Left ventricle myocardium superior (tissue), 1 donor: Measurements from ENCODE around the gene BOD1. TPM values are rescaled to one million over a fixed set of nuclear protein-coding genes. Genes with fewer than 3 reads are reported as not detected.
A peak's percentile ranks its signal among the peaks of the same experiment; 100 is the strongest.
"Not testable (repeated sequence)": the region's sequence is repeated elsewhere in the genome, so short reads cannot be mapped to it uniquely, and the experiment has no call there.

Experiments
- ATAC-seq: fragments of 200-7000 bp; cut with Tn5 transposase; one replicate; pipeline ENCODE4 v1.9.1; 2020; ENCODE audit warnings: mild to moderate bottlenecking, moderate library complexity
- DNase-seq: peaks from one replicate; pipeline ENCODE4 v3.0.0-alpha.2; 2020
- intact Hi-C: fragments of 100-400 bp; cut with micrococcal nuclease; formaldehyde crosslinking; loops from one replicate; pipeline ENCODE4 v1.11.0; 2022
- total RNA-seq: library from RNA; stranded (reverse); fragmentation: NEBNext Ultra II Directional; extraction: Animal tissue kit (Norgen Biotek cat#: 25700); gene quantifications from one replicate; pipeline ENCODE4 v1.2.1, GENCODE V29; 2021
- donor health status: DM: no; HTN: yes; CAD: no; lungs with severe emphysema.

The BOD1 gene
- total RNA-seq, 1 donor from 2014 or later, result 49.8 TPM

DNA sequence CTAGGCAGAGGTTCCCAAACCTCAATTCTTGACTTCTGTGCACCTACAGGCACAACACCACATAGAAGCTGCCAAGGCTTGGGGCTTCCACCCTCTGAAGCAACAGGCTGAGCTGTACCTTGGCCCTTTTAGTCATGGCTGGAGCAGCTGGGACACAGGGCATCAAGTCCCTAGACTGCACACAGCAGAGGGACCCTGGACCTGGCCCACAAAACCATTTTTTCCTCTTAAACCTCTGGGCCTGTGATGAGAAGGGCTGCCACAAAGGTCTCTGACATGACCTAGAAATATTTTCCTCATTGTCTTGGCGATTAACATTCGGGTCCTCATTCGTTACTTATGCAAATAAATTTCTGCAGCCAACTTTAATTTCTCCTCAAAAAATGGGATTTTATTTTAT lies 30.3 kb downstream of the BOD1 start:
- ATAC-seq, DNase-seq, intact Hi-C loops: not testable (repeated sequence)

DNA sequence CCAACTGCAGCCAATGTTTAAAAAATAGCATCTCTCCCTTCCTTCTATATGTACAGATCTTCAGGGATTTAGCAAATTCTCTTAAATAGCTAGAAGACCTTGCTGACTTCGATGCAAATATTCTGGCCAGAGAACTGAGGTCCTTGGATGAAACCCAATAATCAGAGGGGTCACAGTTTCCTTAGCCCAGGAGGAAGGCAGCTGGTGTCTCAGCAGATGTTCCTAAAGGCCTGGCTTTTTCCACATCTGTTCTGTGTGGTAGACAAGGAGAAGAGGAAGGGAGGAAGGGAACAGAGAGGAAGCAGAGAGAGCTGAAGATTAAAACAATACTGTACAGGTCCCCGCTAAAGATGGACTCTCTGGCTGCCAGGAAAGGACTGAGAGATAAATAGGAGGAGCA lies 33.1 kb downstream of the BOD1 start:
- DNase-seq (no peak), ATAC-seq (peak; percentile 64)
- intact Hi-C loops, result no loop called here

DNA sequence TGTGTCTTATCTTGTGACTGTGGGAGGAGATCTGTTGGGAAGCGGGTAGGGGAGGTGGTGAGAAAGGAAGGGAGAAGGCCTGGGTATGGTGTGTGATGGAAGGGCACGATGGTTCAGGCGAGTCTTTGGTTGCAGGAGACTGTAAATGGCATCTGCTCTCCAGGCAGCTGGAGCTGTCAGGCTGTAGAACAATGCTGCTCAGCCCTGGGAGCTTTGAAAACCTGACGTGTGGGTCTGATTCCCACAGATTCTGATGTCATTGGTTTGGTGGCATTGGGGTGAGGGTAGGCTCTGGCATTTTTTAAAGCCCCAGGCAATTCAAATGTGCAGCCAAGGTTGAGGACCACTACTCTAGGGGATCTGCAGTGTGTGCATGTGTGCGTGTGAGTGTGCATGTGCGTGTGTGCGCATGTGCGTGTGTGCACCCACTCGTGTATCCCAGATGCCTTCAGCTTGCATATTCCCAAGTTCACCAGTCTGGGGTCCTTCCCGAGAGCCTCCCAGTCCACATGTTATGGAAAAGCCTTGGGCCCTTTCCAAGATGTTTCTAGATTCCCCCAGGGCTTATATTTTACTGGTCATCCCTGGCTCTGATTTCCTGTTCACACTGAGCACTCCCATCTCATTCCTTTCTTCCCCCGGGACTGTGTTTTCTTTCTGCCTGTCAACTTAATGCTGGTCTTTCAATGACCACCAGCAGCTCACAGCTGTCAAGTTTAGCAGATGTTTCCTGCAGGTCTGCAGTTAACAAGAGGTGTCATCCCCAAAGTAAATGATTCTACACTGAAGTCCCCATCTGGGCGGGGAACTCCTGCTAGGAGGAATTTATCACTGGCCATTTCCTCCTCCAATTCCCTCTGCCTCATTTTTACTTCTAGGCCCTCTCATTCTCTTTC lies 34.0 kb downstream of the BOD1 start:
- intact Hi-C loops, result no loop called here
- DNase-seq, result no peak
- peak; percentile 76 for ATAC-seq

DNA sequence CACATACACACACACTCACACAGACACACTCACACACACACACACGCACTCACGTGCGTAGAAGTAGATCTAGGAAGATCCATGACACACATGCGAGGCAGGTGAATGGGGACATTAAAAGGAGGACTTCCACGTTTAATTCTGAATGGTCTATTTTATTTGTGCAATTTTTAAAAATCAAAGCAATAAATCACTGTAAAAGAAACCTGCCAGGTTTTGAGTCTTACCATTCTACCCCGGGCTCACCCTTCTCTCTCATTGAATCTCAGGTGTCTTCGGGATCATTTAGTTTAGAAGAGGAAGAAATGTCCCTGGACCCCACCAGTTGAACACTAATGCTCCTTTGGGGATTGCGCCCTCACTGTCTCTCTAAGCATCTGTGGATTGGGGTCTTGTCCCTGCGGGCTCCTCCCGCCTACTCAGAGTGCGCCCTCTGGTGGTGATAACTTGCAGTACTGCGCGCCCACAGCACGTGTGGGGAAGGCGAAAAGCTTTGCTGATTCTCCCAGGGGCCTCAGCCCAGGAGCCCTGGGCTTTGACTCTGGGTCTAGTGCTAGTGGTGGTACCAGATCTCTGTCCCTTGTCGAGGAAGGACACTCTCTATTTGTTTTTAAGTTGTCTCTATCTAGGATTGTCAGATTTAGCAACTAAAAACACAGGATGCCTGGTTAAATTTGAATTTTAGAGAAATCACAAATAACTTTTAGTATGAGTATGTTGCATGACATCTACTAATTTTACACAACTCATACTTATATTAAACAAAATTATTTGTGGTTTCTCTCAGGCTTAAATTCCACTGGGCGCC lies 34.8 kb downstream of the BOD1 start:
- peak; percentile 43 for ATAC-seq
- DNase-seq, result peak; percentile 58
- intact Hi-C loops, result no loop called here

DNA sequence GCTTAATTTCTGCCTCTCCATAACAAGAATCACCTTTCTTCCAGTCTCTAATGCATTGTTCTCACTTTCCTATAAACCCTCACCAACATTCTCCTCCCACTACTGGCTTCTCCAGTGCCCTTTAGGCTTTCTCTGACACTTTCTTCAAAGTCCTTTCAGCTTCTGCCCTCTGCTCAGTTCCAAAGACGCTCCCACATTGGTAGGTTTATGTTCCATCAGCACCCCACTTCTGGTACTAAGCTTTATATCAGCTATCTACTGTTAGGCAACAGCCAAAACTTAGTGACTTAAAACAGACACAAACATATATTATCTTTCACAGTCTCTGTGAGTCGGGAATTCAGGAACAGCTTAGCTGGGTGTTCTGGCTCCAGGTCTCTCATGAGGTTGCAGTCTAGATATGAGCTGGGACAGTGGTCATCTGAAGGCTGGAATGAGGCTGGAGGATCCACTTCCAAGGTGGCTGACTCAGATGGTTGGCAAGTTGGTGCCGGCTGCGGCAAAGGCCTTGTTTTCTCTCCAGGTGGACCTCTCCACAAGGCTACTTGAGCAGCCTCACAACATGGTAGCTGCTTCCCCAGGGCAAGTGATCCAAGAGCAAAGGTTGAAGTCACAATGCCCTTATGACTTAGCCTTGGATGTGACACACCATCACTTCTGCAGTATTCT lies 37.4 kb downstream of the BOD1 start:
- intact Hi-C loops, result no loop called here
- DNase-seq (no peak), ATAC-seq (no peak)

DNA sequence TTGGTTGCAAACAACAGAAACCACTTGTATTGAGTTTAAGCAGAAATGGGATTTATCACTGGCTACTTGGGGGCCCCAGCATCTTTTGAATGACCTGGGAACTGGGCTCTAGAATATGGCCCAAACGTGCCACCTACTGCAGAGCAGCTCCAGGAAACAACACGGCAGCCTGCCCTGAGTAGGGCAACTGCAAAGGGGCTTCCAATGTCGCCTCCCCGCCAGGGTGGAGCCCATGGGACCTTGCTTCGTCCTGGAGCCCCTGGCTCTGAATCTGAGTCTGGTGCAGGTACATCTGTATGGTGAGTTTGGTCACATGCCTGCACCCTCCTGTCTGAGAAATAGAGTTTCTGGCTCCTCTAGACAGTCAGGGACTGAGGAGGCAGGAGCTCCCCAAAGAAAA lies 38.6 kb downstream of the BOD1 start:
- ATAC-seq (no peak), DNase-seq (no peak)
- intact Hi-C loops, result no loop called here

DNA sequence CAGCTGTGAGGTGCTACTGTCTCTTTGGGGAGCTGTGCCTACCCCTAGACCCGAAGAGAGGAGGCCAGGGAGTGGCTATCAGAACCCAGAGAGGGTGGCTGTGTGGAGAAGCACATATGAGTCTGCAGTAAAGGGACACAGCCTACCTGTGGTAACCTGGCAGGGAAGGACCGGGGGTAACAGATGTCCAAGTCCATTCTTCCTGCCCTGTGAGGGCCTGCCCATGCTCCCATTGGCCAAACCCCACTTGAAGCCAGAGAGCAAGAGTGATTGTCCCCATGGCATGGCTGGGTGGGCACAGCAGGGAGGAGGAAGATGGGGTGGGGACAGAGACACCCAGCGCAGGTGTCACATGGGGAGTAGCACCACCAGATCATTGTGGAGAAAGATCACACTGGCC lies 39.3 kb downstream of the BOD1 start:
- ATAC-seq (no peak), DNase-seq (no peak)
- intact Hi-C loops, result no loop called here

DNA sequence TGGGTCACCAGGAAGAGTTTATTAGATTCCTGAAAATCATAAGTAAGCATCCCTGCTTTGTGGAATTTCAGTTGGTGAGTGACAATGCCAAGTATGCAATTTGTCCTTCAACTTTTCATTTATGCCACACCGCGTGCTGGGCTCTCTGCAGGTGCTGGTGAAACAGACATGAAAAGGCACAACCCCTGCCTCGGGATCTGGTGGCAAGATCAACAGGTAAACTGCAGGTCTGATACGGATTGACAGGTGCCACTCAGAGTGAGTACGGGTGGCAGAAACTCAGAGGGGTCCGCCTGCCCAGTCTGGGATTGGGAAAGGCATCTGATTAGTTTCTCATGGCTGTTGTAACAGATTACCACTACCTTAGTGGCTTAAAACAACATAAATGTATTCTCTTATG lies 40.5 kb downstream of the BOD1 start:
- DNase-seq (no peak), ATAC-seq (no peak)
- intact Hi-C loops, result no loop called here

DNA sequence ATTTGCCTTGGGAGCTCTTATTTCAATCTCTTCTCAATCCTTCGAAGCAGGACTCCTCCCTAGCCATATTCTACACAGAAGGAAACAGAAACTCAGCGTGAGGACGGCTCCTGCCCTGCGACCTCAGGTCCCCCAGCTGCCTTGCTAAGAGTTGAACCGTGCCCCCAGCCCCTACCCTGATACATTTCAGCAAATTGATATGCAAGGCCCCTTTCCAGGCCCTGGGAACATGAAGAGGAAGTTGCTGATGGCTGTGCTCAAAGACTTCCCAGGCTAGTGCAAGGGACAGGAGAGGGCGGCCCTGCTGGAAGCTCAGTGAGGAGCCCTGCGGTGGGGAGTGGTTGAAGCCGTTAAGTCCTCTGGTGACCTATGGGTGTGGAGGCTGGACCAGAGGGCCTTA lies 41.5 kb downstream of the BOD1 start:
- intact Hi-C loops, result loop anchor here (5.0 kb wide), 1 partner anchor 283 kb away; no protein-coding TSS in a partner anchor
- DNase-seq, result no peak
- ATAC-seq, result no peak

DNA sequence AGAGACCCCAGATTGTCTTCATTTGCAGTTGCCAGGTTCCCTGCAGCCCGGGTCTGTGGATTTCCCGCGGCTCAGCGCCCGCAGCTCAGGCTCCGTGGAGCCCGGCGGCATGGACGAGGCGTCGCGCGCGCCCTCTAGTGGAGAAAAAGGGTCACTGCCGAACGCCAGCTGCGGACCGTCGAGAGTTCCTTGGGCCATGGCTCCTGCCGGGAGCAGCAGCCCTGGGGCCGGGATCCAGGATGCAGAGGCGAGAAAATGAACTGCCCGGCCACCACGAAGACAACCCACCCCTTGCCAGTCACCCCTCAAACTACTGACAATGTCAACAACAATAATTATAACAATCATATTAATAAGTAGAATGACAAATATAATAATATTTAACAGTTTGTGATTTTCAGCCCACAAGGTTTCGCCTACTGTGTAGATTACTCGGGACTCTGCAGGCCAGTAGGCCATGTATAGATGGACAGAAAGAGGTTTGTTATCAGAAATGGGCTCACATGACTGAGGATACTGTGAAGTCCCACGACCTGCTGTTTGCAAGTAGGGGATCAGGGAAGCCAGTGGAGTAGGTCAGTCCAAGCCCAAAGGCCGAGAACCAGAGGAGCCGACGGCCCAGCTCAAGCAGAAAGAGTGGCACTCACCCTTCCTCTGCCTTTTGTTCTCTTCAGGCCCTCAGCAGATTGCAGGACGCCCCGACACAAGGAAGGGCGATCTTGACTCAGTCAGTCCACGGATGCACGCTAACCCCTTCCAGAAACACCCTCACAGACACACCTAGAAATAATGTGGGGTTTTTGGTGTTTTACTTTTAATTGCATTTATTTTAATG lies 43.1 kb downstream of the BOD1 start:
- peak; percentile 88 for DNase-seq
- intact Hi-C loops, result loop anchor here (5.0 kb wide), 1 partner anchor 281 kb away; no protein-coding TSS in a partner anchor
- peak; percentile 96 for ATAC-seq

DNA sequence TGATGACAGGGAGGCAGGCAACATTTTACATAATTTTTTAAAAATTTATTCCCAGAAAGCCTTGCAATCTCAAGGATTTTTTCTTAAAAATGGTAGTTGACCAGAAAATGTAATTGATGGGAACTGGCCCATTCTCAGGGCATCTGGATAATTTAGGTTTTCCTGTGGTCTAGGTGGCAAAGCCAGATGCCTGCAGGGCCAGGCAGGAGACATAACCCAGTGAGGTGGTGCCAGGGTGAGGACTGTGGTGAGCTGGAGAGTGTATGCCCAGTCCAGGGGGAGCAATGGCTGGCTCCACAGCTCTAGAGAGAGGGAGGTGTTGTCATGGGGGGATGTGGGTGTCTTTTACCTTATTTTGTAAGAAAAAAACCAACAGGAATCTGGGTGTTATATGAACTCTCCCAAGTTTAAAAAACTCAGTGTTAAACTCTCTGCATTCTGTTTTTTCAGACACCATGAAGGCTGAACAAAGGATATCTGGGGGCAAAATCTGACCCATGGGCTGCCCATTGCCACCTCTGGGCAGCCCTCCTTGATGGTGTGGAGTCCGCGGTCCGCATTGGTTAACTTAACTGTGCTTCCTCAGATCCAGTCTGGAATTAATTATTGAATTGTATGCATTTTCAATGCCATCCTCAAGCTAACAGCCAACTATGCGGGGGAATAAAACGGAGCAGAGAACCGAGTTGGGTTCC lies 43.9 kb downstream of the BOD1 start:
- intact Hi-C loops, result loop anchor here (5.0 kb wide), 1 partner anchor 280 kb away; no protein-coding TSS in a partner anchor
- ATAC-seq, result peak; percentile 54
- DNase-seq, result no peak

DNA sequence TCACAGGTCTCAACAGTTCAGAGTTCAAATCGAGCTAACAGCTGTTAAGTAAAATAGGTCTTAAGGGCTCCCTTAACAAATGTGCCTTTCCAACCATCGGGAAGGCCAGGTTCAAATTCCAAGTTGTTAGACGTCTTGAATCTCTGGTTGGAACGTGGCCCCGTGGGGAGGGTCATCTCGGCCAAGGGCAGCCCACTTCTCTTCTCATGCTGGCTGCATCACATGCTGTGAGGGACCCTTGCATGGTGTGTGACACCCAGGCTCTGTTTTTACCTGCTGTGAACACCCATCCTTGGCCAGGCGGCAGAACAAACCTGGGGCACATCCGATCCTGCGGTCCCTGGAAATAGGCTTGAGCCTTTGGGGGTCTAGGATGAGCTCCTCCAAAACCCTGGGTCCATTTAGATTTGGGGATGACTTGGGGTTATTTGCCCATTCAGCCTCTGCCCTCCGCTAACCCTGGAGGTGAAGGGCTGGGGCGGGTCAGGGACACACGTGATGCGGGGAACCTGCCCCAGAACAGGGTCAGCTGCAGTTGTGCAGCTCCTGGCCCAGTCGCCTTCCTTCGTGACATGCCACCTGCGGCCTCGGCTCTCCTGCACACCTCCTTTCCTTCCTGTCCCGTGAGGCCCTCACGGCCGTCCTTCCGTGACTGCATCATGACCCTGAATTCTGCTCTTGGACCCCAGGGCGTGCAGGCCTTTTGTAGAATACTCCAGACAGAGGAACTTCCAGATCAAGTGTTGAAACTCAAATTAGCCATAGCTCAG lies 45.9 kb downstream of the BOD1 start:
- ATAC-seq, result no peak
- intact Hi-C loops, result loop anchor here (5.0 kb wide), 1 partner anchor 278 kb away; no protein-coding TSS in a partner anchor

DNA sequence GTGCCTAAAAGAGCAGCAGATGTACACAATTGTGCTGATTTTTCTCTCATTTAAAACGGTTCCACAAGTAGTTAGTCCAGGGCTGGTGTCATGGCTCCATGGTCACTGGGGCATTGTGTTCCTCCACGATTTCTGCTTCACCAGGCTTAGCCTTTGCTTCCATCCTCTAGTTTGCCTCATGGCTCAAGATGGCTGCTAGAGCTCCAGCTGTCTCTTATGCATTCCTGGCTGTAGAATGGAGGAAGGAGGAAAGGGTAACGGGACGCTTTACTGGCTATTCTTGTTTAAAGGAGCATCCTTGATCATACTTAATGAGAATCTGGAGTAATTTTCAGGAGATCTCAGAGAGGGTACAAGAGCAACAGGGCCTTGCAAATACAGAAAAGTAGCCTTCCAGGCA lies 47.7 kb downstream of the BOD1 start:
- intact Hi-C loops, result no loop called here
- ATAC-seq (no peak), DNase-seq (no peak)

More for the DNA sequence above, 45.9 kb downstream of the BOD1 start:
- DNase-seq, result no peak

DNA sequence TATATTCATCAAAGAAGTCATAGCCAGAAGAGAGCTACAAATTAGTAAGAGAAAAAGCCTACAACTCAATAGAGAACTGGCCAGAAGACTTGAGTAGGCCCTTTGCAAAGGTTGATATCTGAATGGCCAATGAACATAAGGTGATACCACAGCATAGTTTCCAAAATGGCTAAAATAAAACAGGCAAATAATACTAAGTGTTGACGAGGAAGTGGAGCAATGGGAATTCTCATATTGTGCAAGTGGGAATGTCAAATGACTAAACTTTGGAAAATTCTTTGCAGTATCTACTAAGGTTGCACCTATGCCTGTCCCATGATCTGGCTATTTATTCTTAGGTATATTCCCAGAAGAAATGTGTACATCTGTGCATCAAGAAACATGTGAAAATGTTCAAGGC lies 48.3 kb downstream of the BOD1 start:
- intact Hi-C loops, result no loop called here
- no peak for ATAC-seq

DNA sequence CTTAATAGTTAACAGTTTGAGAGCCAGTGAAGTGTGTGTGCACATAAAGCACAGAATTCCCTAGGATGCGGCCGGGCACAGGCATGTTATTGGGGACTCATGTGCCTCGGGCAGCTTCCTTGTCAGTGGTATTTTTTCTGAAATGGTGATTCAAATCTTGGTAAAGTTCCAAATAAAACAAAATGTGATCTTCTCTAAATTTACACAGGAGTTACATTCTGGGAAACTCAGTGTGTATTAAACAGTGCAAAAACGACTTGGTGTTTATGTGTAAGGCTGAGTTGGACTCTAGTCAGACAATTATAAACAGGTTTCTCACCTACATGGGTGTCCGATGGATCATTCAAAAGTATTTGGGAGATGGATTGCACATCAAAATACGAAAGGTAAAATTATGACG lies 48.9 kb downstream of the BOD1 start:
- ATAC-seq (no peak), DNase-seq (no peak)
- intact Hi-C loops, result no loop called here

More for the DNA sequence above, 48.3 kb downstream of the BOD1 start:
- DNase-seq, result no peak

DNA sequence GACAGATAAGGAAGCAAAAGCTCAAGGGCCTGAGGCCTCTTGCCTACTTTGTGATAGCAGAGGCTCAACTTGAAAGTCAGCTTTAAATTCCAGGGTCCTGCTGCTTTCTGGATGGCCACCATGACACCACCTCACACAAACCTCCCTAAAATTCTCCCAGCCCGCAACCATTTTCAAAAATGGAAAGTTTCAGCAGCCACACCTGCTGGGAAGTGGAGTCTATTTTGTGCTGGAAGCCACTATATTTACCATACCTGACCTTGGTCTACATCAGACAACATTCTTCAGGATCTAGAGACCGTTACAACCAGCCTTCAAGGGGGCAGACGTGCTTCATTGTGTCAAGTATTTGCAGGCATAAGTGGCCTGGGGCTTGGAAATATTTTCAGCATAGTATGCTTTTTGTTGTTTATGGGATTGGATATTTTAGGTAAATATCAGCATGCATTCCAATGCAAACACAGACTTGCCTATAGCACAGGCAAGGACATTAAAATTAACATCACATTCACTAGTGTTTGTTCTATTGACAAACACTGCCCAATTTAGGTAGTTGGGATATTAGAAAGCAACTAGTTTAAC lies 50.9 kb downstream of the BOD1 start:
- intact Hi-C loops, result no loop called here
- no peak for ATAC-seq
- no peak for DNase-seq

DNA sequence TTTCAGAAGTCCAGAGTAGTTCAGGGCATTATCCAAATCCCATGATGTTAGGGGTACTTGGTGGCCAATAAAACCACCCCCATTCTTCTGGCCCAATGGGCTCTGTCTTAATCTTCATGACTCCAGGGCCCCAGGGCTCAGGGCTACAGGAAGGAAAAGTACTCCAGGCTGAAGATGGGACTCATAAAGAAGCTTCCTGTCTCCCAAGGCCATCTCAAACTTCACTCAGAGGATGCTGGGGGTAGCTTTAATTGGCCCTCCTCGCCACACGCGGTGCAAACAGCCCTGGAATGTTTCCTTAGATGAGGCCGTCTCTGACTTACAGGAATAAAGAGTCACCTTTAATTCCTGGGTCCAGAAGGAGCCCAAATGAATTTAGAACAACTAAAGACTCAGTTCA lies 52.3 kb downstream of the BOD1 start:
- no peak for ATAC-seq
- intact Hi-C loops, result no loop called here
- no peak for DNase-seq
